Esophagus muscularis mucosa (tissue), 3 donors: ENCODE results near the gene MYCBP2.

ENCODE experiments used
- CTCF ChIP-seq, 3 experiments: fragments of 200-600 bp in 2 of 3; fragments of 450-650 bp in 1 of 3; sonication (generic) in 2 of 3; IDR thresholded peaks; one replicate each; pipeline ENCODE4 v1.5.1; 2017 to 2019; ENCODE audit warnings: antibody characterized with exemption in 3 of 3, mild to moderate bottlenecking in 2 of 3, moderate library complexity in 1 of 3
- POLR2A ChIP-seq: fragments of 450-650 bp; IDR thresholded peaks from one replicate; pipeline ENCODE4 v1.6.1; 2017; ENCODE audit warnings: antibody characterized with exemption, moderate library complexity, mild to moderate bottlenecking, low read depth
- POLR2AphosphoS5 ChIP-seq, 2 donors: sonication (generic); formaldehyde crosslinking; IDR thresholded peaks; one replicate each; pipeline ENCODE4 v1.6.1; 2017; ENCODE audit warnings: antibody characterized with exemption in 2 of 2

DNA sequence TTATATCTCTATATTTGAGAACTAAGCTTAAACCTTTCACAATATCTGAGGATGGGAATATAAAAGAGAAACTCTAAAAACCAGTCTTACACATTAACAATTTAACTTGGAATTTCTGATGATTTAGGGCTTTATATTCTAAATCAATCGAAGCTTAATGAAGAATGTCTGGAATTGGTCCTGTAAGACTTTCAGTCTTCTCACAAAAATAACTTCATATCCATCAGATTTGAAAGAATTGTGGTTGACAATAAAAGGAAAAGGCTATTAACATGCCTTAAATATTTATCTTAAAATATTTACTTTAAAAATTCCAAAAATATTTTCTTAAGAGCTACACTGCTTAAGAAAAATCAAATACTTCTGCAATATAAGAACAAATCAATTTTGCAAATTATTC lies 27.3 kb downstream of the MYCBP2 start:
- TF ChIP-seq POLR2A (no peak), POLR2AphosphoS5 (IDR thresholded peaks at IDR 0.05) (no peak), CTCF (IDR thresholded peaks at IDR 0.05) (no peak)
